Right kidney (tissue), 1 donor: ENCODE data around the gene KASH5.

Source experiments
- DNase-seq: peaks from one replicate; pipeline ENCODE4 v3.0.0-alpha.2; 2016

Gene KASH5

GRCh38 chr19:49396738-49397505 lies 8.9 kb downstream of the KASH5 start:
- DNase-seq: no peak

DNA sequence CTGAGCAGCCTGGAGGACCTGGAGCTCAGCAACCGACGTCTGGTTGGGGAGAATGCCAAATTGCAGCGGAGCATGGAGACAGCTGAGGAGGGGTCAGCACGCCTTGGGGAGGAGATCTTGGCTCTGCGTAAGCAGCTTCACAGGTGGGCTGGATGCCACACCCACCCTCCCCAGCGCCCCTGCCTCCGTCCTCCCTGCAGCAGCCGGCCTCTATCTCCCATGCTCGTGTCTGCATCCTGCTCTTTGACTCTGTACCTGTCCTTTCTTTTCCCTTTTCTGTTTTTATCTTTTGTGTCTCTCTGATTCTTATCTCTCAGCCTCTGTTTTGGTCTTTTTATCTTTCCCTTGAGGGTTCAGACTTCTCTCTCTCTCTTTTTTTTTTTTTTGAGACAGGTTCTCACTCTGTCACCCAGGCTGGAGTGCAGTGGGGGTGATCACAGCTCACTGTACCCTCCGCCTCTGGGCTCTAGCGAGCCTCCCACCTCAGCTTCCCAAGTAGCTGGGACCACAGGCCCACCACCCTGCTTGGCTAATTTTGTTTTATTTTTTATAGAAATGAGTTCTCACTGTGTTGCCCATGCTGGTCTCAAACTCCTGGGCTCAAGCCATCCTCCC lies 10.1 kb downstream of the KASH5 start:
- no peak for DNase-seq

DNA sequence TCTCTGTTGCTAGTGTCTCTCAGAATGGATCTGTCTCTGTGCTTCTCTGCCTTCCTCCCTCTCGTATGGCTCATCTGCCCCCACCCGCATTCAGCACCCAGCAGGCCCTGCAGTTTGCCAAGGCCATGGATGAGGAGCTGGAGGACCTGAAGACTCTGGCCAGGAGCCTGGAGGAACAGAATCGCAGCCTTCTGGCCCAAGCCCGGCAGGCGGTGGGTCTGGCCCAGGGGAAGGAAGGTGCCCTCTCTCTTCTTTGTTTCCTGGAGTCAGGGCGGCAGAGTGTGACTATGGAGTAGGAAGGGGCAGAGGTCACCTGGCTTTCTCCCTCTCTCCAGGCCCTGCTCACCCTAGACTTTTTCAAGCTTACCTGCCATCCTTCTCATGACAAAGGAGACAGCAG lies 10.9 kb downstream of the KASH5 start:
- DNase-seq: no peak

DNA sequence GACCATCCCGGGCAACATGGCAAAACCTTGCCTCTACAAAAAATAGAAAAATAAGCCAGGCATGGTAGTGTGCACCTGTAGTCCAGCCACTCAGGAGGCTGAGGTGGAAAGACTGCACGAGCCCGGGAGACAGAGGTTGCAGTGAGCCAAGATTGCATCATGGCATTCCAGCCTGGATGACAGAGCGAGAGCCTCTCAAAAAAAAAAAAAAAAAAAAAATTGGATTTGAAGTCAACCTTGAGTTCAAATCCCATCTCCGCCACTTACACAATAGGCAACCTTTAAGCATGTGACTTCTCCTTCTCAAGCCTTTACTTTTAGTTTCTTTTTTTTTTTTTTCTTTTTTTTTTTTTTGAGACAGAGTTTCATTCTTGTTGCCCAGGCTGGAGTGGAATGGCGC lies 12.0 kb downstream of the KASH5 start:
- no peak for DNase-seq

GRCh38 chr19:49403404-49404187 lies 15.5 kb downstream of the KASH5 start:
- DNase-seq: no peak

DNA sequence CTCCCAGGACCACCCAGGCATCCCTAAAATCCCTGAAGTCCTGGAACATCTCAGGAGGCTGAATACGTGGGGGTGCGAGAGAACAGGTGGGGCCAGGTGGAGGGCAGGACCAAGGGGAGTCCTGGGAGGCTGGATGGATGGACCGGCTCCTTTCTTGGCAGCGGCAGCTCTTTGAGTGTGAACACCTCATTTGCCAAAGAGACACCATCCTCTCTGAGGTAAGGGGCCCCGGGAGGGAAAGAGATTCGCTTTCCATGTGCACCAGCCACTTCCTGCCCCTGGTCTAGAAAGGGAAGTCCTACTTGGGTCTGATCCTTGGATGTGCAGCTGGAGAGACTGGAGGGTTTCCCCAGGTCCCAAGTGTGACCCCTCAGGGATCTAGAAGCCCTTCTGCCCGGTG lies 19.0 kb downstream of the KASH5 start:
- no peak for DNase-seq

GRCh38 chr19:49407482-49408015 lies 19.5 kb downstream of the KASH5 start:
- no peak for DNase-seq

DNA sequence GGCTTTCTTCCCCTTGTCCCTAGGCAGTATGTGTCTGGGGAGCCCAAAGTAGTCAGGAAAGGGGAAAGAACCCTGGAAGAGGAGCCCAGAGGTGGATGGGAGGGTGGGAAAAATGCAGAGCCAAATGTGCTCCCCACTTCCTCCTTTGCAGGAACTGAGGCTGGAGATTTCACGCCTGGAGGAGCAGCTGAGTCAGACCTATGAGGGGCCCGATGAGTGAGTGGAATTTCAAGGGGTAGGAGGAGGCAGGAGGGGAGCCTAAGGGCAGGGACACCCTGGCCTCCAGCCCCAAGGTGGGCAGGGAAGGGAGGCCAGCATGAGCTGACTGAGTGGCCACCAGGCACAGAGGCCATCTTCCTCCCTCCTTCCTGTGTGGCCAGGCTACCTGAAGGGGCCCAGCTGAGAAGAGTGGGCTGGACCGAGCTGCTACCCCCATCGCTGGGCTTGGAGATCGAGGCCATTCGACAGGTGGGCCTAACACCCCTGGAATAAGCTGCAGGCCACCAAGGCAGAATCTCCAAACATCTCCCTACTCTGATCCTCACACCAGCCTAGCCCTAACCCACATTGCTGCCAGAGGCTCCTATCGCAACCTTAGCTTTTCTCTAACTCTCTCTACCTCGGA lies 20.9 kb downstream of the KASH5 start:
- no peak for DNase-seq

- no peak for DNase-seq
These were observed 21.5 kb downstream of the KASH5 start for GRCh38 chr19:49409441-49410029.

DNA sequence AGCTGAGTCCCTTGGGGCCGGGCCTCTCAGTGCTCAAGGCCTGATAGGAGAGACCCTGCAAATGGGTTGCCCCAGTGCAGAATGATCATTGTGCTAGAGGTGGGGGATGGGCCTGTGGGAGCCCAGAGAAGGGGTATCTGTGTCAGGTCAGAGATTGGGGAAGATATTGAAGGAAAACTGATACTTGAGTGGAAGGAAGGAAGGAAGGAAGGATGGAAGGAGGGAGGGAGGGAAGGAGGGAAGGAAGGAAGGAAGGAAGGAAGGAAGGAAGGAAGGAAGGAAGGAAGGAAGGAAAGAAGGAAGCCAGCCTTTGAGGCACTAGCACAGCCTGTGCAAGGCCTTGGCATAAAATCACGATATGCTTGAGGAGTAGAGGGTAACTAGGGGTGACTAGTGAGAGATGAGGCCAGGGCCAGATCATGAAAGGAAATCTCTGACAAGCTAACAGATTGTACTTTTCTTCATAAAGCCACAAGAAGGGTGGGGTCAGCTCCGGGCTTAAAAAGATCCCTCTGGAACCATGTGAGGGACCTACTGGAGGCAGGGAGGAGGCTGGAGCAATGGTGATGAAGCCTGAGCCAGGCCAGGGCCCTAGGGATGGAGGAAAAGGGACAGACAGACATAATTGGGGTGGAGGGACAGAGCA lies 23.8 kb downstream of the KASH5 start:
- no peak for DNase-seq

- DNase-seq: no peak
These were observed 25.3 kb downstream of the KASH5 start for GRCh38 chr19:49413348-49413747.

GRCh38 chr19:49414256-49414655 lies 26.2 kb downstream of the KASH5 start:
- DNase-seq: no peak

- DNase-seq: no peak
These were observed 27.2 kb downstream of the KASH5 start for GRCh38 chr19:49415102-49415809.

GRCh38 chr19:49415810-49416200 lies 27.8 kb downstream of the KASH5 start:
- DNase-seq: no peak

GRCh38 chr19:49417088-49417487 lies 29.0 kb downstream of the KASH5 start:
- DNase-seq: no peak

DNA sequence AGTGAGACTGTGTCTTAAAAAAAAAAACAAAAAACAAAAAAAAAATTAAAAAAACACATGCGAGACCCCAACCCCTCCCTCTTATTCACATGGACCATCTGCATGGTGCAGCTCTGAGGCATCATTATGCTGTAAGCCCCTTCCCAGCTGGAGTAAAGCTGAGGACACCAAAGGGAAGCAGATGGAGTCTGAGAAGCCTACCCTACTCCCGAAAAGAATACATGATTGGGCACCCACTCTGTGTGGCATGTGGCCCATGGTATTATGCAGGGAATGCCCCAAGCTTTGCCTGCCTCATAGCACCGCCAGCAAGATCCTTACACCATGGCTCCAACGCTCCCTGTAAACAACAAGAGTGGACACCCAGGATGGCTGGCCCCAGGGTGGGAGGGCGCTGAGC lies 30.5 kb downstream of the KASH5 start:
- DNase-seq: no peak

DNA sequence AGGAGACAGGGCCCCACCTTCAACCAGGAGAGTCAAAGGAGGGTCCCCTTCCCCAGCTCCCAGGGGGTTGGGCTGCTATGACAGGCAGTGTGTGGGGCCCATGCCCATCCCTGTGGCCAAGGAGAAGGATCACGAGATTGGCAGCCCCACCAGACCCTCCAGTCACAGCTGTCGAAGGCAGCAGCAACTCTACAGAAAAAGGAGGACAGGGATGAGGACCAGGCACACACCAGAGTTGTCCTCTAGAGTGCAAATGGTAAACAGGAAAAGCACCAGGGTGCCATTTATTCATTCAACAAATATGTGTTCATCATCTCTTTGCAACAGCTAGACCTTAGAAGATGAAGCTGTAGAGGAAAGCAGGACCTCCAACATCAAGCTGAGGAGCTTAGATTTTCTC lies 31.1 kb downstream of the KASH5 start:
- DNase-seq: no peak

DNA sequence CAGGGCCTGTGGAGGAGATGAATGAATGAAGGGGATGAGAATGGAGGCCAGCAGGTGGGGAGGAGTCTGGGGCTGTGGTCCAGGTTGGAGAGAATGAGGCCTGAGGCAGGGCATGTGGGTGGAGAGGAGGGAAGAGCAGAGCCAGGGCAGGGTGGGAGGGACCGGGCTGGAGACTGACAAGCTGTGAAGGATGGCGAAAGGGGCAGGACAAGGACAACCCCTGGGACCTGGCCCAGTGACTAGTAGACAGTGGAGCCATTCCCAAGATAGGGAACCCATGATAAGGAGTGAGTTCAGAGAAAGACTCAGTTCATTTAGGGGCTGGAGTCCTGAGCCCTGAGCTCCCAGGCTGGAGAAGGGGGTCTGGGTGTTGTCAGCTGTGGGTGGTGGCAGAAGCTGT lies 32.2 kb downstream of the KASH5 start:
- DNase-seq: no peak

DNA sequence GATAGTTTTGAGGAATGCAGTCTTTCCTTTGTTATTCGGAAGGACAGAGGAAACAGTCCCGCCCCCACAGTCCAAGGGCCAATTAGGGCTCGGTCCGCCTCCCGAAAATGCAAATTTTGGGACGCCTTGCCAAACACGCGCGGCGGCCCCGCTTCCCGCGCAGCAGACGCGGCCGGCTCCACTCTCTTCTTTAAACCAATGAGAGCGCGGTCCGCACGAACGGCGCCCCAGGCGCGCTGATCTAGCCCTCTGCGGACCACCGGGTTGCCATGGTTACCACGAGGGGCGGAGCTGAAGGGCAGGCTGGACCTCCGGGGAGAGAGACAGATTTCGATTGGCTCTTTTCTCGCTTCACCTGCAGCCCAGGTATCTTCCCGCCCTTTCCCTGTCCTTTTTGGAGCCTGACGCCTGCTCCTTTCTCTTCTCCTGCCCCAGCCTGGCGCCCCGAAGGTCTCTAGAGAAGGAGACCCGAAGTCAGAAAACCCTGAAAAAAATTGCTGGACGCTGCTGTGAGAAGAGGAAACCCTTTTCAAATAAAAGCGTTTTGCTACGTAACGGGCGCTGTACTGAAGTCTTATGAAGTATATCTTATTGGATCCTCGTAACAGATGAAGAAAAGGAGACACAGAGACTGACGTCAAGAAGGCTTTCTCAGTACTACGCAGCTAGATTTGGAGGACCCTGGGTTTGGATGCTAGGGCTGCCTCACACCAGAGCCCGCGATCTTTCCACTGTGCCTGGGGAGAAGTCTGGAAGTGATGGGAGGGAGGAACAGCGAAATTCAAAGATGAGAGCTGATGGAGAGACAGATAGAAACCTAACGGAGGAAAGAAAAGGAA lies 33.2 kb downstream of the KASH5 start:
- DNase-seq: peak; percentile 72

- no peak for DNase-seq
These were observed 33.8 kb downstream of the KASH5 start for GRCh38 chr19:49421878-49422202.
